Omental fat pad (tissue), 4 donors: ENCODE data around the gene TEX47. TPM values are rescaled to one million over a fixed set of nuclear protein-coding genes. Genes with fewer than 3 reads are reported as not detected.

Source experiments
- ATAC-seq: fragments of 150-250 bp; one replicate; pipeline ENCODE4 v1.9.1; 2016; ENCODE audit warnings: mild to moderate bottlenecking, moderate library complexity; ENCODE audit not compliant: low FRiP score
- DNase-seq: peaks from one replicate; pipeline ENCODE4 v3.0.0-alpha.2; 2019; ENCODE audit warnings: low spot score
- CTCF ChIP-seq, 3 donors: fragments of 450-650 bp; IDR thresholded peaks; one replicate each; pipeline ENCODE4 v1.5.1; 2016 to 2017; ENCODE audit warnings: antibody characterized with exemption in 3 of 3, mild to moderate bottlenecking in 3 of 3, moderate library complexity in 2 of 3
- total RNA-seq, 4 donors: library from RNA; depleted of rRNA; stranded (reverse); fragments of >200 nt; gene quantifications; one replicate each; pipeline ENCODE4 v1.1.0, GENCODE V29; 2016

Gene TEX47
- total RNA-seq, 4 donors from 2014 or later: not detected

DNA sequence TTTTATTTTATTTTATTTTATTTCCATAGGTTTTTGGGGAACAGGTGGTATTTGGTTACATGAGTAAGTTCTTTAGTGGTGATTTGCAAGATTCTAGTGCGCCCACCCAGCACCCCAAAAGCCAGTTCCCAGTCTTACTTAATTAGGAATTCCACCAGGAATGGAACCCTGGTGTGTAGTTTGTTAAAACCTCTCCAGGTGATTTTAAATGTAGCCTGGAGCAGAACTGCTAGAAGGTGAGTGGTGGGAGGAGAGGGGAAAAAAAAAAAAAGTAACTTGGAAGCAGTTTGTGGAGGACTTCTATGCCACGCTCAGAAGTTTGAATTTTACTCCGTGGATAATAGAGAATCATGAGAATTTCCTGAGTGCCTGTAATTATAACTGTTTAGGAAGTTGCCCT, 5.5 kb upstream of the TEX47 start:
- DNase-seq (no peak), ATAC-seq (no peak)
- TF ChIP-seq CTCF (IDR thresholded peaks at IDR 0.05): no peak

- DNase-seq: no peak
- TF ChIP-seq CTCF (IDR thresholded peaks at IDR 0.05): no peak
- ATAC-seq: no peak
Observed at GRCh38 chr7:88792361-88792760, 3.2 kb downstream of the TEX47 start.

DNA sequence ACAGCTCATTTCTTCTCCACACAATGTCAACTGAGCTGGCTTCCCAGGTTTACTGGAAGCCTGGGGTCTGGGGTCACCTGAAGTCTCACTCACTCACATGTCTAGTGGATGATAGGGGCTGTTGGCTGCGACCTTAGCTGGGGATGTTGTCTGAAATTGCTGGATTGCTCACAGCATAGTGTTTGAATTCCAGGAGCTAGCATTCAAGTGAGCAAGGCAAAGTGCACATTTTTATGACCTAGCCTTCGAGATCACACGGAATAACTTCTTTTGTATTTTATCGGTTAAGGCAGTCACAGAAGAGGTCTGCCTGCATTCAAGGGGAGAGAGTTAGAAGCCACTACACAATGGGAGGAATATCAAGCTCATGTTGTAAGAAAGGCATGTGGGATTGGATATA, 3.6 kb downstream of the TEX47 start:
- no peak for DNase-seq
- no peak for ATAC-seq
- no peak for TF ChIP-seq CTCF (IDR thresholded peaks at IDR 0.05)

- DNase-seq (no peak), ATAC-seq (no peak)
- no peak for TF ChIP-seq CTCF (IDR thresholded peaks at IDR 0.05)
Observed at GRCh38 chr7:88789480-88790064, 6.0 kb downstream of the TEX47 start.

GRCh38 chr7:88787777-88788176, 7.8 kb downstream of the TEX47 start:
- DNase-seq: no peak
- no peak for ATAC-seq
- no peak for TF ChIP-seq CTCF (IDR thresholded peaks at IDR 0.05)

GRCh38 chr7:88775838-88776237, 19.7 kb downstream of the TEX47 start:
- TF ChIP-seq CTCF (IDR thresholded peaks at IDR 0.05): no peak
- ATAC-seq: no peak

GRCh38 chr7:88772776-88773175, 22.8 kb downstream of the TEX47 start:
- ATAC-seq (no peak), DNase-seq (no peak)
- no peak for TF ChIP-seq CTCF (IDR thresholded peaks at IDR 0.05)

More at GRCh38 chr7:88775838-88776237, 19.7 kb downstream of the TEX47 start:
- DNase-seq: no peak
